HG03025 (cell line): ENCODE measurements around the gene MS4A2.
"Not testable (repeated sequence)": the region's sequence is repeated elsewhere in the genome, so short reads cannot be mapped to it uniquely, and the experiment has no call there.

Source experiments
- ATAC-seq: cut with Tn5 transposase; IDR thresholded peaks from one replicate; pipeline ENCODE4 v1.9.1; 2021; ENCODE audit warnings: mild to moderate bottlenecking, moderate library complexity; ENCODE audit not compliant: unreplicated experiment, low FRiP score

Gene MS4A2

DNA sequence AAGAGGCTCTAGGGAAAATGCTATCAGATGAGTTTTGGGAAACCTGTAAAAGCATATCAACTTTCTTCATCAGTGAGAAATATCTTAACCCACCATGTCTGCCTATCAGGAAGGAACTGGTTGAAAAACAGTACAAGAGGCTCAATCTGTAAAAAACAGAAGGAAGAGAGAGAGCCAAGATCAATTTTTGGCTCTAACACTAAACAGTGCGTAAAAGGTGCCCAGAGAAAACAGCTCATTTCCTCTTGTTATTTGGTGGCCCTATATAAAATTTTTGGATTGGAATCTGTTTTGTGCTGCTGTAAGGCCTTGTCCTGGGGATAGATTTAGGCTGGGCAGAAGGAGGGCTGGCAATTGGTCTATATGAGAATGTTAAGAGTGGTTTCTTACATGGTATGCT lies 12.1 kb downstream of the MS4A2 start:
- ATAC-seq, result no peak

DNA sequence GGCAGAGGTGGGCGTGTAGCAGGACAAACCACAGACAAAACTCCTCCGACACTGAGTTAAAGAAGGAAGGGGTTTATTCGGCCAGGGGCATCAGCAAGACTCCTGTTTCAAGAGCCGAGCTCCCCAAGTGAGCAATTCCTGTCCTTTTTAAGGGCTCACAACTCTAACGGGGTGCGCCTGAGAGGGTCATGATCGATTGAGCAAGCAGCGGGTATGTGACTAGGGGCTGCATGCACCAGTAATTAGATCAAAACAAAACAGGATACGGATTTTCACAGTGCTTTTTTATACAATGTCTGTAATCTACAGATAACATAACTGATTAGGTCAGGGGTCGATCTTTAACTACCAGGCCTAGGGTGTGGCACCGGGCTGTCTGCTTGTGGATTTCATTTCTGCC lies 12.9 kb downstream of the MS4A2 start:
- not testable (repeated sequence) for ATAC-seq

- ATAC-seq, result not testable (repeated sequence)
Observed at GRCh38 chr11:60104471-60105115, 16.1 kb downstream of the MS4A2 start.

- ATAC-seq, result not testable (repeated sequence)
Observed at GRCh38 chr11:60108631-60109030, 20.2 kb downstream of the MS4A2 start.

- ATAC-seq, result no peak
Observed at GRCh38 chr11:60111793-60112192, 23.3 kb downstream of the MS4A2 start.

DNA sequence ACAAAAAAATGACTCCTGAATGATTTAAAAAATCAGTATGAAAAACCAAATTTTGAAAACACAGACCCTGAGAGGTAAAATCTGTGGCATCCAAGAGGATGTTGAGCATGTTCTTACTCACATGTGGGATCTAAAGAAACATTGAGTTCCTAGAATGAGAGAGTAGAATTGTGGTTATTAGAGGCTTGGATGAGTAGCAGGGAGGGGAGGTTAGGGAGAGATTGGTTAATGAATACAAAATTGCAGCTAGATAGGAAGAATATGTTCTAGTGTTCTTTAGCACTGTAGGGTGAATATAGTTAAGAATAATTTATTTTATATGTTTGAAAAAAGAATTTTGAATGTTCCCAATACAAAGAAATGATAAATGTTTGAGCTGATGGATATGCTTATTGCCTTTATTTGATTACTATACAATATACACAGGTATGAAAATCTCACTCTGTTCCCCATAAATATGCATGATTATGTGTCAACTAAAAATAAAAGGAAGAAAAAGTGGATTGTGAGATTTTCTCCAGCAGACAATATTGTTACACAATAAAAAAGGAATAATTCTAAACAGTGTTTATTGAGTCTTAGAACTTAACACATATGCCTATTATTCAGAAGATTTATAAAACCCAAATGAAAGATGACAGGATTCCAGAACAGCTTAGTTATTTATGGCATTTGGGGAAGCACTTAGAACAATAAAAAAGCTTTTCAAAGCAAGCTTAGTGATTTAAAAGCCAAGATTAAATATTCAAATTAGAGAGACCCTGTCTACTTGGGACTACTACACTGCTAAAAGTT lies 28.7 kb downstream of the MS4A2 start:
- ATAC-seq, result no peak

DNA sequence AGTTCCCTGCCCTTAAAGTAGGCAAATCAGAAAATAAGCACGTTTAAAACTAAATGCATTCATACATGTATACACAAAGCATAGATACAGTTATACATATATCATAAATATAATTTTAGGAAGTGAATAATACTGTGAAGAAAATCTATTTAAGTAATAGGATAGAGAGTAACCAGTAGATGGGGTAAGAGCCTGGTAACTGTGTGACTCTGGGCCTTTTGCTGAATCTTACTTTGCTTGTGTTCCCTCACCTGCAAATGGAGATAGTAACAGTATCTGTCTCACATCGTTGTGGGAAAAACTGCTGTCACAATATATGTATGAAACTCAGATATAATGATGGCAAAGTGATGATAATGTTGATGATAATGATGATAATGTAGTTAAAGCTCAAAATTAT lies 29.9 kb downstream of the MS4A2 start:
- no peak for ATAC-seq

DNA sequence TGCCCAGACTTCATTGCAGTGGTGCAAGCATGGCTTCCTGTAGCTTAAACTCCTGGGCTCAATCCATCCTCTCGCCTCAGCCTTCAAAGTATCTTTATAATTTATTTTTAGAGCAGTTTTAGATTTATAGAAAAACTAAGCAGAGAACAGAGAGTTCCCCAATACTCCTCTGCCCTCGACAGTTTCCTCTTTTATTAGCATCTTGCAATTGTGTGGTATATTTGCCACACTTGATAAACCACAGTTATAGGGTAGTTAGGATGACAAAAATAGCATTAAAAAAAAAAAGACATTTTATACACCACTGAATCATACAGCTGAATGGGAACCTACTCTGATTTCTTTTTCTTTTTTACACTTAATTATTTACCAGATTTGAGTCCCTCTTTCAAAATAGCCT lies 31.2 kb downstream of the MS4A2 start:
- no peak for ATAC-seq

DNA sequence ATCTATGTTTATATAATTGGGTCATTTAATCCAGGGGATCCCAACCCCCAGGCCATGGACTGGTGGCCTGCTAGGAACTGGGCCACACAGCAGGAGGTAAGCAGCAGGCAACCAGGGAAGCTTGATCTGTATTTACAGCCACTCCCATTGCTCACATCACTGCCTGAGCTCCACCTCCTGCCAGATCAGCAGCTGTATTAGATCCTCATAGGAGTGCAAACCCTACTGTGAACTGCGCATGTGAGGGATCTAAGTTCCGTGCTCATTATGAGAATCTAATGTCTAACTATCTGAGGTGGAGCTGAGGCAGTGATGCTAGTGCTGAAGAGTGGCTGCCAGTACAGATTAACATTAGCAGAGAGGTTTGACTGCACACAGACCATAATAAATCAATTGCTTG lies 32.8 kb downstream of the MS4A2 start:
- no peak for ATAC-seq

GRCh38 chr11:60122414-60123036 lies 34.1 kb downstream of the MS4A2 start:
- no peak for ATAC-seq

DNA sequence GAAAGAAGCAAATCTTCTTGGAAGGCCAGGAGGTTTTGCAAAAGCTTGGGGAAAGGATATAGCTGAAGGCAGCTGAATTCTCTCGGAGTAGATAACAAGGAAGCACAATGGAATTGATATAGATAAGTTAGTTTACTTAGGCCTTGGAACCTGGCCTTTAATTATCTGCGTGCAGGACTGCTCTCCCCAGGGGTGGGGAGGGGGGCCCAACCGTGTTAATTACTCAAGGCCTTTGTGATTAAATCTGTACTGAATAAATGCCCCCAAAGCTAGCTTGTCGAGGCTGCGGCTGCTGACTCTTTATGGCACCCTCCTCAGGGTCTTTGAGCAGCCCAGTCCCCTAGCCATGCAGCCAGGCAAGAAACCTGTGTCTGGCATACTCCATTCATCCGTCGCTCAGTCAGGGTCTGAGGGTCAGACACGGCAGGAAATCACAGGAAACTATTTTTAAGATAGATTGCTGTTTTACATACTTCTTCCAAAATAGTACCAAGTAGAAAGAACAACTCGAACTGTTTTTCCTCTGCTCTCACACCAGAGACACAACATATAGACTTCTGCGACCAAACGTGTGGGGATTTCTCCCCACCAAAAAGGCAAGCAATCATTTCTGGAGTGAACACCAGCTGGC lies 36.5 kb downstream of the MS4A2 start:
- ATAC-seq, result no peak

DNA sequence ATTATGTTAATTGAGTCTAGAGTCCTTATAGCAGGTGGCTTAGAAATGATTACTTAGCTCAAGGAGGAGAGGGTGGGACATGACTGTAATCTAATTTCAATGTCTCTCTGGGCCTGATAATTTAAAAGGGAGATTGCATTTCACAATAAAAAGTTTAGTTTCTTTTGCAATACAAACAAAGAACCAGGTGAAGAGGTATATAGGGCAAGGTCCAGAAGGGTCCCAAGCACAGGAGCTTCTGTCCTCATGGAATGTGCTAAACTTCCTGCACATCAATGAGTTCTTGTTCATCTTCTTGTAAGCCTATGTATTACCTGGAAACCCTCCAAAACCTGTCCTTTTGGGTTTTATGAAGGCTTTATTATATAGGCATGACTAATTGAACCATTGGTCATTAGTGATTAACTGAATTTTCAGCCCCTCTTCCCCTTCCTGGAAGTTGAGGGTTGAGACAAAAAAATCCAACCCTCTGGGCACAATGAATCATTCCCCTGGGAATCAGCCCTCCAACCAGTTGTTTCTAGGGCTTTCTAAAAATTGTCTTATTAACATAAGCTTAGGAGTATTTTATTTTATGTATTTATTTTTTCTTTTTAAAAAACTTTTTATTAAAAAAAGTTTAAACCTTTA lies 37.6 kb downstream of the MS4A2 start:
- ATAC-seq, result no peak

- no peak for ATAC-seq
Observed at GRCh38 chr11:60127311-60127811, 38.9 kb downstream of the MS4A2 start.

DNA sequence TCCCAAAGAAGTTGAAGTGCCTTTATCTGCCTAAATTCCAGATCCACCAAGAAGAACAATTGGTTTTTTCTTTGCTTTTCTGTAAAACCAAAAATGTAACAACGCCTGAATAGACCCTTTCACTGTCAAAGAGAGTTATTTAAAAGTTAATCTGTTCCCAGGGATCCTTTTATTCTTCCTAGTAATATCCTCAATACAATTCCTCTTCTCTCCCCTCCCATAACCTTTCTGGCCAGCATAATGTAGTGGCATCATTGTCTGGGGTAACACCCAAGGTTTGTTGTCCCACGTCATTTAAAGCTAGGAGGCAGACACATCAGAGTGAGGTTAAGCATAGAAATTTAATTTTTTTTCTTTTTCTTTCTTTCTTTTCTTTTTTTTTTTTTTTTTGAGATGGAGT lies 39.9 kb downstream of the MS4A2 start:
- no peak for ATAC-seq

DNA sequence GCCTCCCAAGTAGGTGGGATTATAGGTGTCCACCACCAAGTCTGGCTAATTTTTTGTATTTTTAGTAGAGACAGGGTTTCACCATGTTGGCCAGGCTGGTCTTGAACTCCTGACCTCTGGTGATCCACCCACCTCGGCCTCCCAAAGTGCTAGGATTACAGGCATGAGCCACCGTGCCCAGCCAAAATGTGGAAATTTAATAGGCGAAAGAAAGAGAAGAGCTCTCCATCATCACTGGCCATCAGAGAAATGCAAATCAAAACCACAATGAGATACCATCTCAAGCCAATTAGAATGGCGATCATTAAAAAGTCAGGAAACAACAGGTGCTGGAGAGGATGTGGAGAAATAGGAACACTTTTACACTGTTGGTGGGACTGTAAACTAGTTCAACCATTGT lies 40.4 kb downstream of the MS4A2 start:
- not testable (repeated sequence) for ATAC-seq

GRCh38 chr11:60129853-60130252 lies 41.4 kb downstream of the MS4A2 start:
- ATAC-seq, result no peak

GRCh38 chr11:60130496-60130895 lies 42.0 kb downstream of the MS4A2 start:
- ATAC-seq, result no peak

- ATAC-seq, result no peak
Observed at GRCh38 chr11:60131912-60132311, 43.4 kb downstream of the MS4A2 start.

GRCh38 chr11:60133917-60134316 lies 45.5 kb downstream of the MS4A2 start:
- no peak for ATAC-seq

- no peak for ATAC-seq
Observed at GRCh38 chr11:60143768-60144167, 55.3 kb downstream of the MS4A2 start.

DNA sequence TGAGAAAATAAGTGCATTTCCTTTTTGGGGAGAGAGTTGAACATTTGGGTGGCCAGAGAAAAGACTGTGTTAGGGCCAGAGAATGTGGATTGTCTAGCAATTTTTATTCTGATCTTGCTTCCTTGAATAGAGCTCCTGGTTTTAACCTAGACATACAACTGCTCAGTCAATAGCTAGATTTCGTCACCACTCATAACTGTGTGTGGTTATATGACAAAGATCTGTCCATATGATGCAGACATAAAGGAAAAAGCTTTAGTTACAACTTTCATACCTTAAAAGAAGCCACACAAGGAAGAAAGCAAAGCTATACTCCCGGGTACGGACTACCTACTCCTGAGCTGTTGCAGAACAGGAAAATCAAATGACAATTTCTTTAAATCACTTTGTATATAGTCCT lies 57.2 kb downstream of the MS4A2 start:
- no peak for ATAC-seq
